ENCODE data around the gene CELF4.

DNA sequence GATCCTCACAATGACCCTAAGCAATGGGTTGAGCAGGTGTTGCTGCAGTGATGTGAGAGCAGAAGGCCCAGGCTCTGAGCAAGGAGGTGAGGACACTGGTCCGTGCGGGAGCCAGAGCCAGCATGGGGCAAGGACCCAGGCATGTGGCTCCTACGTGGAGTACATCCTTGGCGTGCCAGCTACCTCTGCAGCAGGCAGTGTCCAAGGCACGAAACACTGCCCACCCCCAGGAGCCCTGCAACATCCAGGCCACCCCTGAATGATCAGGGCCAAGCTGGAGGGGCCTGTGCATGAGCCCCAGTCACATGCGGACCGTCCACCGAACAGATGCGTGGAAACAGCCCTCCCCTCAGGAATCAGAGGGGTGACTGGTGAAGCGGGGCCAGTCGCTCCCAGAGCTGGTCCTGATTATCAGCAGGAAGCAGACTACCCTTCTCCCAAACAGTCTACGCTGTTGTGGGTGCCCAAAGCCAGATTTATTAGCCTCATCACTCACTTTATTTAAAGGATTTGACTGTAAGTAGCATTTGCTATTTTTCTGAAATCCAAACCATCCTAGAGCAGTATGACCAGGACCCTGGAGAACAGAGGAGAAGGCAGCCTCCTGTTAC, 16.8 kb downstream of the CELF4 start:
- TF ChIP-seq, protein P1, sequence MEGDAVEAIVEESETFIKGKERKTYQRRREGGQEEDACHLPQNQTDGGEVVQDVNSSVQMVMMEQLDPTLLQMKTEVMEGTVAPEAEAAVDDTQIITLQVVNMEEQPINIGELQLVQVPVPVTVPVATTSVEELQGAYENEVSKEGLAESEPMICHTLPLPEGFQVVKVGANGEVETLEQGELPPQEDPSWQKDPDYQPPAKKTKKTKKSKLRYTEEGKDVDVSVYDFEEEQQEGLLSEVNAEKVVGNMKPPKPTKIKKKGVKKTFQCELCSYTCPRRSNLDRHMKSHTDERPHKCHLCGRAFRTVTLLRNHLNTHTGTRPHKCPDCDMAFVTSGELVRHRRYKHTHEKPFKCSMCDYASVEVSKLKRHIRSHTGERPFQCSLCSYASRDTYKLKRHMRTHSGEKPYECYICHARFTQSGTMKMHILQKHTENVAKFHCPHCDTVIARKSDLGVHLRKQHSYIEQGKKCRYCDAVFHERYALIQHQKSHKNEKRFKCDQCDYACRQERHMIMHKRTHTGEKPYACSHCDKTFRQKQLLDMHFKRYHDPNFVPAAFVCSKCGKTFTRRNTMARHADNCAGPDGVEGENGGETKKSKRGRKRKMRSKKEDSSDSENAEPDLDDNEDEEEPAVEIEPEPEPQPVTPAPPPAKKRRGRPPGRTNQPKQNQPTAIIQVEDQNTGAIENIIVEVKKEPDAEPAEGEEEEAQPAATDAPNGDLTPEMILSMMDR (optimal IDR thresholded peaks at IDR 0.05 in 1 of 3, IDR thresholded peaks at IDR 0.05 in 1 of 3, conservative IDR thresholded peaks at IDR 0.05 in 1 of 3; ENCODE audit: extremely low read depth in 1 of 3, insufficient read depth in 2 of 3, low read length in 3 of 3) = no peak
- TF ChIP-seq EZH2 (IDR thresholded peaks at IDR 0.05; ENCODE audit: low read length) = no peak

All from keratinocyte (primary cell).